A549 (cell line): ENCODE results near the gene SSR3. TPM values are rescaled to one million over a fixed set of nuclear protein-coding genes. Genes with fewer than 3 reads are reported as not detected.

Experiments
- ATAC-seq, 2 experiments: fragments of 200-7000 bp in 1 of 2; fragments of >200 bp in 1 of 2; cut with Nextera tagmentation in 1 of 2; cut with Tn5 transposase in 1 of 2; 3 replicates each; pipeline versions ENCODE4 v1.8.0 to v1.9.1; 2018 to 2020; ENCODE audit warnings: mild to moderate bottlenecking in 1 of 2, moderate library complexity in 1 of 2
- CTCF ChIA-PET: fragments of 300-600 bp; sonication (Branson Sonifier 250); formaldehyde crosslinking; extraction: SDS; loops from one replicate; lab custom pipeline; 2021; ENCODE audit warnings: antibody characterized with exemption, inconsistent platforms; lab: Yijun Ruan, JAX
- POLR2A ChIA-PET: fragments of 350-600 bp; formaldehyde crosslinking; extraction: SDS; loops from one replicate; lab custom pipeline; 2021; ENCODE audit warnings: antibody characterized with exemption, inconsistent platforms; lab: Yijun Ruan, JAX
- DNase-seq, 2 experiments: peaks; one replicate each; pipeline versions ENCODE4 v3.0.0 to v3.0.0-alpha.2; 2011 to 2016; ENCODE audit warnings: low read depth in 1 of 2, low spot score in 1 of 2
- FAIRE-seq: peaks from 2 replicates; lab custom pipeline; 2011; peaks lifted over from hg19 to GRCh38; lab: Jason Lieb, UNC
- H3K27ac ChIP-seq, 2 experiments: fragments of >200 bp; sonication (Bioruptor Twin); formaldehyde crosslinking; 3 replicates each; pipeline ENCODE4 v1.5.1; 2016 to 2017
- H3K4me1 ChIP-seq: fragments of >200 bp; sonication (Bioruptor Twin); formaldehyde crosslinking; 3 replicates; pipeline ENCODE4 v1.6.1; 2016
- H3K4me2 ChIP-seq: fragments of >200 bp; sonication (Bioruptor Twin); formaldehyde crosslinking; 3 replicates; pipeline ENCODE4 v1.6.1; 2016
- H3K4me3 ChIP-seq: fragments of >200 bp; sonication (Bioruptor Twin); formaldehyde crosslinking; 3 replicates; pipeline ENCODE4 v1.5.1; 2016
- H3K9me3 ChIP-seq: fragments of >200 bp; sonication (Bioruptor Twin); formaldehyde crosslinking; 3 replicates; pipeline ENCODE4 v1.6.1; 2016
- ATOH8 ChIP-seq: fragments of 250-450 bp; sonication (Bioruptor Pico); IDR thresholded peaks from 2 replicates; pipeline ENCODE4 v1.5.0; 2020; ENCODE audit warnings: low read depth, mild to moderate bottlenecking, moderate library complexity
- BCL3 ChIP-seq: fragments of >200 bp; sonication (Bioruptor Twin); formaldehyde crosslinking; IDR thresholded peaks from 3 replicates; pipeline ENCODE4 v1.6.1; 2016
- CBX8 ChIP-seq: fragments of 200-600 bp; sonication (generic); IDR thresholded peaks from 2 replicates; pipeline ENCODE4 v1.6.1; 2016
- EP300 ChIP-seq, 2 experiments: fragments of >200 bp; sonication (Bioruptor Twin); formaldehyde crosslinking; IDR thresholded peaks; 2 replicates in 1 of 2; 3 replicates in 1 of 2; pipeline ENCODE4 v1.6.1; 2016 to 2017
- HDAC2 ChIP-seq: fragments of 200-600 bp; sonication (generic); IDR thresholded peaks from 2 replicates; pipeline ENCODE4 v1.6.1; 2016
- HES2 ChIP-seq: fragments of >200 bp; sonication (Bioruptor Twin); formaldehyde crosslinking; IDR thresholded peaks from 2 replicates; pipeline ENCODE4 v1.6.1; 2016
- HMGXB4 ChIP-seq: fragments of 250-450 bp; sonication (Bioruptor Pico); IDR thresholded peaks from 2 replicates; pipeline ENCODE4 v1.5.0; 2021; ENCODE audit warnings: mild to moderate bottlenecking, moderate library complexity, borderline replicate concordance
- HOXA7 ChIP-seq: fragments of 250-450 bp; sonication (Bioruptor Pico); IDR thresholded peaks from 2 replicates; pipeline ENCODE4 v1.5.0; 2020; ENCODE audit warnings: mild to moderate bottlenecking, moderate library complexity
- KDM1A ChIP-seq: fragments of 200-600 bp; sonication (generic); IDR thresholded peaks from 2 replicates; pipeline ENCODE4 v1.6.1; 2016; ENCODE audit warnings: low read depth, mild to moderate bottlenecking
- MYC ChIP-seq: IDR thresholded peaks from 2 replicates; pipeline ENCODE4 v1.6.1; 2012; ENCODE audit warnings: mild to moderate bottlenecking, inconsistent platforms, low read length, improper control_type of control experiment, borderline replicate concordance
- NR3C1 ChIP-seq: fragments of >200 bp; sonication (Bioruptor Twin); formaldehyde crosslinking; IDR thresholded peaks from 3 replicates; pipeline ENCODE4 v1.6.1; 2017
- PHF8 ChIP-seq: fragments of 200-600 bp; sonication (generic); IDR thresholded peaks from 2 replicates; pipeline ENCODE4 v1.6.1; 2016; ENCODE audit warnings: low read depth, mild to moderate bottlenecking, antibody characterized with exemption, moderate library complexity, borderline replicate concordance
- SMC3 ChIP-seq: fragments of >200 bp; sonication (Bioruptor Twin); formaldehyde crosslinking; IDR thresholded peaks from 3 replicates; pipeline ENCODE4 v1.6.1; 2018; ENCODE audit warnings: inconsistent platforms
- TFCP2L1 ChIP-seq: fragments of 250-450 bp; sonication (Bioruptor Pico); IDR thresholded peaks from 2 replicates; pipeline ENCODE4 v1.5.0; 2021; ENCODE audit warnings: mild to moderate bottlenecking
- TP53 ChIP-seq: fragments of 250-450 bp; sonication (Bioruptor Pico); IDR thresholded peaks from 2 replicates; pipeline ENCODE4 v1.5.0; 2021; ENCODE audit warnings: mild to moderate bottlenecking, moderate library complexity
- ZC3H11A ChIP-seq: fragments of 450-650 bp; IDR thresholded peaks from 2 replicates; pipeline ENCODE4 v1.6.1; 2014; ENCODE audit warnings: antibody characterized with exemption, mild to moderate bottlenecking
- ZNF302 ChIP-seq: fragments of 250-450 bp; sonication (Bioruptor Pico); IDR thresholded peaks from 2 replicates; pipeline ENCODE4 v1.9.0; 2021; ENCODE audit warnings: inconsistent platforms, mild to moderate bottlenecking, moderate library complexity
- ZSCAN20 ChIP-seq: fragments of 250-450 bp; sonication (Bioruptor Pico); IDR thresholded peaks from 2 replicates; pipeline ENCODE4 v1.8.0; 2022; ENCODE audit warnings: mild to moderate bottlenecking, moderate library complexity
- WGBS: methylation state at CpG from one replicate; pipeline ENCODE4 v1.1.6; 2017; ENCODE audit errors: missing lambda C conversion rate; 5-methylcytosine and 5-hydroxymethylcytosine counted together
- polyA plus RNA-seq, 4 experiments: library from polyadenylated mRNA; depleted of rRNA in 3 of 4; stranded (reverse); fragments of >200 nt; fragmentation: RNase III in 1 of 4; extraction: RNeasy Plus Mini Kit Qiagen cat#74134 plus additional on column Dnase treatment in 1 of 4; gene quantifications; 2 replicates in 3 of 4; 3 replicates in 1 of 4; pipeline ENCODE4 v1.2.3, GENCODE V29; 2011 to 2017

Gene SSR3
- polyA plus RNA-seq, 2 of the 4 experiments (the other 2 are of a cell fraction) = 154 to 187 TPM

- ATAC-seq (no peak), FAIRE-seq (no peak), DNase-seq (no peak)
- no peaks in the 10 kb centered on the region for H3K9me3 ChIP-seq
- no peak overlapping the region for H3K4me2 ChIP-seq
- POLR2A ChIA-PET = no interaction called here
- WGBS = 81% methylated on average over 2 of the region's 2 CpGs
- no peaks in the 10 kb centered on the region for H3K4me1 ChIP-seq
- H3K27ac ChIP-seq = peak overlapping the region in 1 of 2 experiments; percentile 8; a peak in 1 of 6 replicates
- no peak for TF ChIP-seq HES2
- TF ChIP-seq BCL3 = no peak
- no peak for TF ChIP-seq ZC3H11A
- TF ChIP-seq KDM1A = no peak
- CTCF ChIA-PET = no interaction called here
- H3K4me3 ChIP-seq = no peak overlapping the region
These were observed 48.6 kb upstream of the SSR3 start for GRCh38 chr3:156603379-156604017.

- ATAC-seq = no peak
- Histone ChIP-seq H3K27ac (peak overlapping the region in 1 of 2 experiments; percentile 41; a peak in 1 of 6 replicates), H3K4me1 (no peaks in the 10 kb centered on the region), H3K9me3 (no peaks in the 10 kb centered on the region), H3K4me3 (no peak overlapping the region), H3K4me2 (no peak overlapping the region; the same call in 2 of the 3 replicates)
- no peak for DNase-seq
- FAIRE-seq = no peak
- no peak for TF ChIP-seq TP53 (CRISPR knock-in tag)
- no peak for TF ChIP-seq ATOH8 (CRISPR knock-in tag)
- TF ChIP-seq PHF8 = no peak
- no peak for TF ChIP-seq SMC3
- TF ChIP-seq MYC = no peak
- TF ChIP-seq NR3C1 = no peak
- no peak for TF ChIP-seq HMGXB4 (CRISPR knock-in tag)
- TF ChIP-seq HOXA7 (CRISPR knock-in tag) = no peak
- no peak for TF ChIP-seq ZSCAN20
- no peak for TF ChIP-seq ZNF302 (CRISPR knock-in tag)
- TF ChIP-seq ZC3H11A = no peak
- no peak for TF ChIP-seq TFCP2L1 (CRISPR knock-in tag)
- no peak for TF ChIP-seq HDAC2
- no peak for TF ChIP-seq EP300 (IDR thresholded peaks at IDR 0.05)
- 95% methylated on average over 2 of the region's 2 CpGs for WGBS
- ChIA-PET CTCF (interaction anchor here (1.5 kb wide), 1 partner anchor 18 kb away, joined by 3 read pairs; no protein-coding TSS in a partner anchor), POLR2A (no interaction called here)
These were observed 47.5 kb upstream of the SSR3 start for GRCh38 chr3:156602424-156602823.

GRCh38 chr3:156601497-156601896 lies 46.6 kb upstream of the SSR3 start:
- ChIA-PET POLR2A (no interaction called here), CTCF (interaction anchor here (0.5 to 1.5 kb wide), 3 partner anchors 12 to 1646 kb away, joined by 3 to 4 read pairs (median 3); no protein-coding TSS in a partner anchor)
- WGBS = 46% methylated on average over 3 of the region's 3 CpGs
- Histone ChIP-seq H3K4me2 (no peak overlapping the region), H3K27ac (no peak overlapping the region; a peak in 1 of 6 replicates), H3K9me3 (no peaks in the 10 kb centered on the region), H3K4me1 (no peaks in the 10 kb centered on the region), H3K4me3 (no peak overlapping the region)
- no peak for FAIRE-seq
- DNase-seq = no peak
- no peak for ATAC-seq
- TF ChIP-seq CBX8 (no peak), TFCP2L1 (CRISPR knock-in tag) (no peak)
